ENCODE data around the gene CADPS2.

GRCh38 chr7:122329145-122329802, 557.0 kb downstream of the CADPS2 start:
- TF ChIP-seq TAF1 (IDR thresholded peaks at IDR 0.05; ENCODE audit: low read depth, low read length) (no peak), POU2F2 (IDR thresholded peaks at IDR 0.05; ENCODE audit: low read depth, low read length) (no peak), POLR2A (IDR thresholded peaks at IDR 0.05; ENCODE audit: low read depth, low read length) (no peak)
